Measurements from ENCODE around the gene SALL1. TPM values are rescaled to one million over a fixed set of nuclear protein-coding genes. Genes with fewer than 3 reads are reported as not detected.

SALL1 gene
- total RNA-seq, 2 donors from 2014 or later = 0.14 to 4.8 TPM

GRCh38 chr16:51159296-51159695, 8.2 kb upstream of the SALL1 start:
- H3K27me3 ChIP-seq (replicated peaks; ENCODE audit: insufficient read depth) = peaks cover 16% of the 10 kb centered on the region
- no peak for DNase-seq (ENCODE audit: low spot score)
- no peak overlapping the region for H3K27ac ChIP-seq
- no peaks in the 10 kb centered on the region for H3K36me3 ChIP-seq
- H3K9me3 ChIP-seq = no peaks in the 10 kb centered on the region
- TF ChIP-seq POLR2A (IDR thresholded peaks at IDR 0.05) = no peak
- no peak for TF ChIP-seq CTCF (IDR thresholded peaks at IDR 0.05)
- no peak for TF ChIP-seq POLR2AphosphoS5 (IDR thresholded peaks at IDR 0.05)
- H3K4me1 ChIP-seq (replicated peaks) = no peaks in the 10 kb centered on the region
- H3K4me3 ChIP-seq = no peak overlapping the region
- intact Hi-C loops (cut with DNase I) = no loop called here
- 74% methylated on average over 3 of the region's 3 CpGs for WGBS

GRCh38 chr16:51157698-51158097, 6.6 kb upstream of the SALL1 start:
- 52% methylated on average over 2 of the region's 2 CpGs for WGBS
- TF ChIP-seq POLR2A (IDR thresholded peaks at IDR 0.05) (no peak), POLR2AphosphoS5 (IDR thresholded peaks at IDR 0.05) (no peak), CTCF (IDR thresholded peaks at IDR 0.05) (no peak)
- H3K4me1 ChIP-seq (replicated peaks) = no peaks in the 10 kb centered on the region
- peaks cover 19% of the 10 kb centered on the region for H3K27me3 ChIP-seq (replicated peaks; ENCODE audit: insufficient read depth)
- H3K4me3 ChIP-seq = no peak overlapping the region
- H3K9me3 ChIP-seq = no peaks in the 10 kb centered on the region
- no peak for DNase-seq (ENCODE audit: low spot score)
- H3K27ac ChIP-seq = no peak overlapping the region
- no peaks in the 10 kb centered on the region for H3K36me3 ChIP-seq
- intact Hi-C loops (cut with DNase I) = no loop called here

- Histone ChIP-seq H3K27ac (no peak overlapping the region), H3K27me3 (replicated peaks; ENCODE audit: insufficient read depth) (peaks cover 26% of the 10 kb centered on the region), H3K36me3 (no peaks in the 10 kb centered on the region), H3K4me3 (no peak overlapping the region), H3K9me3 (no peaks in the 10 kb centered on the region), H3K4me1 (replicated peaks) (peaks cover 4% of the 10 kb centered on the region)
- no peak for TF ChIP-seq CTCF (IDR thresholded peaks at IDR 0.05)
- no peak for TF ChIP-seq POLR2A (IDR thresholded peaks at IDR 0.05)
- no peak for TF ChIP-seq POLR2AphosphoS5 (IDR thresholded peaks at IDR 0.05)
- 63% methylated on average over 2 of the region's 2 CpGs for WGBS
- intact Hi-C loops (cut with DNase I) = no loop called here
- DNase-seq (ENCODE audit: low spot score) = no peak
These were observed 5.7 kb upstream of the SALL1 start for GRCh38 chr16:51156807-51157200.

- DNase-seq (ENCODE audit: low spot score) = no peak
- Histone ChIP-seq H3K4me1 (replicated peaks) (peaks cover 4% of the 10 kb centered on the region), H3K4me3 (peak overlapping the region in 1 of 2 donors; percentile 0), H3K27me3 (replicated peaks; ENCODE audit: insufficient read depth) (peaks cover 27% of the 10 kb centered on the region), H3K36me3 (no peaks in the 10 kb centered on the region), H3K9me3 (no peaks in the 10 kb centered on the region), H3K27ac (no peak overlapping the region)
- no peak for TF ChIP-seq POLR2A (IDR thresholded peaks at IDR 0.05)
- no peak for TF ChIP-seq CTCF (IDR thresholded peaks at IDR 0.05)
- no peak for TF ChIP-seq POLR2AphosphoS5 (IDR thresholded peaks at IDR 0.05)
- intact Hi-C loops (cut with DNase I) = no loop called here
- WGBS = 10% methylated on average over 59 of the region's 59 CpGs
These were observed 5.0 kb upstream of the SALL1 start for GRCh38 chr16:51155820-51156806.

GRCh38 chr16:51155199-51155607, 4.1 kb upstream of the SALL1 start:
- H3K27me3 ChIP-seq (replicated peaks; ENCODE audit: insufficient read depth) = peaks cover 35% of the 10 kb centered on the region
- H3K4me3 ChIP-seq = no peak overlapping the region
- intact Hi-C loops (cut with DNase I) = no loop called here
- H3K4me1 ChIP-seq (replicated peaks) = peaks cover 4% of the 10 kb centered on the region
- no peak for TF ChIP-seq POLR2A (IDR thresholded peaks at IDR 0.05)
- no peak for TF ChIP-seq CTCF (IDR thresholded peaks at IDR 0.05)
- no peak for TF ChIP-seq POLR2AphosphoS5 (IDR thresholded peaks at IDR 0.05)
- no peak for DNase-seq (ENCODE audit: low spot score)
- no peaks in the 10 kb centered on the region for H3K36me3 ChIP-seq
- WGBS = 4% methylated on average over 20 of the region's 20 CpGs
- peak overlapping the region in 1 of 2 donors; percentile 6 for H3K27ac ChIP-seq
- no peaks in the 10 kb centered on the region for H3K9me3 ChIP-seq
